ENCODE results near the gene SEC11C. TPM values are rescaled to one million over a fixed set of nuclear protein-coding genes. Genes with fewer than 3 reads are reported as not detected.

SEC11C gene
- total and polyA plus RNA-seq, 2 experiments from 2014 or later = 11.6 to 122 TPM

DNA sequence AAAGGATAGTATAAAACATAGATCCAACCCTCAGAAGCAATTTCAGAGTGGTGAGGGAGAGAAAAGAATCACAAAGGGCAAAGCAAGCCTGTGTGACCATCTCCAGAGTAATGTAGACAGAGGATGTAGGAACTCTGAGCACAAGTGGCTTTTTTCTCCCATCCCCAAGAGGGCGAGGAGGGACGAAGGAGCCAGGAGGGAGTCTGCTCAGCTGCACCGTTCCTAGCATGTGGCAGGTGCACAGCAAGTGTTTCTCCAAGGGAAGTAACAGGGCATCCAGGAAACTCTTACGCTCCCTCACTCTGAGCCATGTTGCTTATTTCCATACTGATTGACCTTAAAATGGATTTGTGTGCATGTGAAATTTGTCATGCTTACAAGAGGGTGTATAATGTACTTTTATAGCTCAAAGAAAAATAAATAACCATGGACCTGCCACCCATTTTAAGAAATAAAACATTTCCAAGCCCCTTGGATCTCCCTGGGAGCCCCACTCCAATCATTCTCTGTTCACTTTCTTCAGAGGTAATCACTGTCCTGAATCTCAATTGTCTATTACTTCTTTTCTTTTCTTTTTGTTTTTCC lies 37.8 kb upstream of the SEC11C start:
- Histone ChIP-seq H3K27ac (no peak overlapping the region), H3K36me3 (no peaks in the 10 kb centered on the region), H3K4me1 (ENCODE audit: low read depth) (no peaks in the 10 kb centered on the region), H3K4me3 (no peak overlapping the region), H3K9me3 (ENCODE audit: low read depth) (no peaks in the 10 kb centered on the region), H3K27me3 (peaks cover 16% of the 10 kb centered on the region)
- DNase-seq (ENCODE audit: low read depth in 1 of 2, low spot score in 1 of 2) = no peak
- TF ChIP-seq, protein P1, sequence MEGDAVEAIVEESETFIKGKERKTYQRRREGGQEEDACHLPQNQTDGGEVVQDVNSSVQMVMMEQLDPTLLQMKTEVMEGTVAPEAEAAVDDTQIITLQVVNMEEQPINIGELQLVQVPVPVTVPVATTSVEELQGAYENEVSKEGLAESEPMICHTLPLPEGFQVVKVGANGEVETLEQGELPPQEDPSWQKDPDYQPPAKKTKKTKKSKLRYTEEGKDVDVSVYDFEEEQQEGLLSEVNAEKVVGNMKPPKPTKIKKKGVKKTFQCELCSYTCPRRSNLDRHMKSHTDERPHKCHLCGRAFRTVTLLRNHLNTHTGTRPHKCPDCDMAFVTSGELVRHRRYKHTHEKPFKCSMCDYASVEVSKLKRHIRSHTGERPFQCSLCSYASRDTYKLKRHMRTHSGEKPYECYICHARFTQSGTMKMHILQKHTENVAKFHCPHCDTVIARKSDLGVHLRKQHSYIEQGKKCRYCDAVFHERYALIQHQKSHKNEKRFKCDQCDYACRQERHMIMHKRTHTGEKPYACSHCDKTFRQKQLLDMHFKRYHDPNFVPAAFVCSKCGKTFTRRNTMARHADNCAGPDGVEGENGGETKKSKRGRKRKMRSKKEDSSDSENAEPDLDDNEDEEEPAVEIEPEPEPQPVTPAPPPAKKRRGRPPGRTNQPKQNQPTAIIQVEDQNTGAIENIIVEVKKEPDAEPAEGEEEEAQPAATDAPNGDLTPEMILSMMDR (IDR thresholded peaks at IDR 0.05; ENCODE audit: low read depth, low read length) = no peak

DNA sequence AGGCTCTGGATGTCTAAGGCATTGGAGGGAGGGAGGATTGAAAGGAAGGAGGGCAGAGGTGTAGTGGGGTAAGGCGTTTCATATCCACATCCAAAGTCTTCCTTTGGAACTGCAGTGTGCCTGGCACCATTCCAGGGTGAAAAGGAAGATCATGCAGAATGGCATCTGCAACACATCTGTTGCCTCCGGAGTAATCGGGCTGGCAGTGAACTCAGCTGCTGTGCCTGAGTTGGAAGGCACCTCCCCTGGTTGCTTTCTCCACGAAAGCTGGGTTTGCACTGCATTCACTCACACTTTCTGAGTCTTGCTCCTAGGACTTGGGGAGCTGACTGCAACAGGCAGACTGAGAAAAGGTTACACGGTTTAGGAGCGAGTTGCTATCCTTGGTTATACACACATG lies 30.3 kb upstream of the SEC11C start:
- DNase-seq (ENCODE audit: low read depth in 1 of 2, low spot score in 1 of 2) = peak in 1 of 2 donors; percentile 20
- H3K4me3 ChIP-seq = no peak overlapping the region
- TF ChIP-seq, protein P1 (IDR thresholded peaks at IDR 0.05; ENCODE audit: low read depth, low read length) = no peak
- peaks cover 33% of the 10 kb centered on the region for H3K27me3 ChIP-seq
- no peaks in the 10 kb centered on the region for H3K4me1 ChIP-seq (ENCODE audit: low read depth)
- no peaks in the 10 kb centered on the region for H3K9me3 ChIP-seq (ENCODE audit: low read depth)
- H3K27ac ChIP-seq = no peak overlapping the region
- H3K36me3 ChIP-seq = no peaks in the 10 kb centered on the region

DNA sequence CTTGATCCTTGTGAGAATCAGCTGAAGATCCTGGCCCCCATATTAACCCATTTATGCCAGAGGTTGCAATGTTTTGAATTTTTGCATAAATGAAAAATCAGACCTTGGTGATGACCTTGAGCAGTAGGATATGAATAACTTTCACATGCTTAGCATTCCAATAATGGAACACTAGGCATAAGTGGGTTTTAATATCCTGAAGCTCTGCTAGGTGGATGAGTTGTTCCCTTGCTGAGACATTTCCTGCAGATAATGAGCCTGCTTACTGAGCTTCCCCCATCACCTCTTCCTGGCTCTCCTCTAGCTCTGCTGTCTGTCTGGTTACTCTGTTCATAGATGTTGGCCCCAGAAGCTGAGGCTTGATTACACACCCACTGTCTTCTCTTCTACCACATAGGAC lies 25.5 kb upstream of the SEC11C start:
- no peaks in the 10 kb centered on the region for H3K4me1 ChIP-seq (ENCODE audit: low read depth)
- no peaks in the 10 kb centered on the region for H3K36me3 ChIP-seq
- H3K27me3 ChIP-seq = peaks cover 36% of the 10 kb centered on the region
- TF ChIP-seq, protein P1 (IDR thresholded peaks at IDR 0.05; ENCODE audit: low read depth, low read length) = no peak
- no peak for DNase-seq (ENCODE audit: low read depth in 1 of 2, low spot score in 1 of 2)
- H3K4me3 ChIP-seq = no peak overlapping the region
- no peak overlapping the region for H3K27ac ChIP-seq
- H3K9me3 ChIP-seq (ENCODE audit: low read depth) = no peaks in the 10 kb centered on the region

DNA sequence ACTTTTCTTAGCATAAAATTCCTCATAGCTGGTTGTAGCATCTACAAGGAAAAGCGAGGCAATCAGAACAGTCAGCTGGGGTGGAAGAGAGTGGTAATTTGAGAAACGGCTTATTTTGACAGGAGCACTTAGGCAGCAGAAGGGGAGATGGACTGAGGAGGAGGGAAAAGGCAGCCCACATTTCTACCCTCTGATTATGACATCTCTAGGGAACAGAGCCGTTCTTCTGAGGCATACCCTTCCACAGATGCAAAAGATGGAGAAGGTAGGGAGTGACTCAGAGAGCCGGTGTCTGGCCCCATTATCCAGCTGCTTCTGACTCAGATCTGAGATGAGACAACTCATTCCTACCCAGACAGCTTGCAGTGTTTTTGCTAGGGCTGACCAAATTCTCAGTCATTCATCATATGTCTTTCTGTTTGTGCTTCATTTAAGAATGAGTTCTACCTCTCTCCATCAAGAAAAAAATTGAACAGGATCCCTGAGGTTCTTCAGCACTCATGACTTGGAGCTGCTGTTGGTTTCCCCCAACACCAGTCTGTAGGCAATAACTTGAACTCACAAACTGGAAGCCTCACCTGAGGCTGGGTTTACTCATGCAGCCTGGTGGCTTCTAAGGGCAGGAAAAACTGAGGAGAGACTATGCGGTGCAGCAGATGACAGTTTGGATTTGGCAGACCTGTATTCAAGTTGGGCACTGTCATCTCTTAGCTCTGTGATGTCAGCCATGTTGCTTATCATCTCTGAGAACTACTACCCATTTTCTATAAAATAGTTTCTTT lies 15.9 kb upstream of the SEC11C start:
- Histone ChIP-seq H3K4me1 (ENCODE audit: low read depth) (no peaks in the 10 kb centered on the region), H3K27me3 (peaks cover 45% of the 10 kb centered on the region), H3K4me3 (no peak overlapping the region), H3K27ac (no peak overlapping the region), H3K9me3 (ENCODE audit: low read depth) (no peaks in the 10 kb centered on the region), H3K36me3 (no peaks in the 10 kb centered on the region)
- DNase-seq (ENCODE audit: low read depth in 1 of 2, low spot score in 1 of 2) = peak in 1 of 2 donors; percentile 60
- TF ChIP-seq, protein P1 (IDR thresholded peaks at IDR 0.05; ENCODE audit: low read depth, low read length) = no peak

DNA sequence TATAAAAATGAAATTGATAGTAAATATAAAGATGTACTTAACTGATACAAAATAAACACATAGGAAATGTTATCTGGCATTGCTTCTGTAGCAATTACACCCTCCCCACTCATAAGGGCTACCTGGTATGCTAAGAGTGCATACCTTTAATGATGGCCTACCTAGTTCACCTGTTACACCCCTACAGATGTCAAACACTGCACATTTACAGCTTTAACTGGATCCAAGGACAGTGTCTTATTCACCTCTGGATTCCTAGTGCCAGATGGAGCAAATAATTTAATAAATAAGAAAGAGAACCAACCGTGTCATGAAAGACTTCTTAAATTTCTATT lies 15.3 kb upstream of the SEC11C start:
- Histone ChIP-seq H3K4me1 (ENCODE audit: low read depth) (no peaks in the 10 kb centered on the region), H3K27me3 (peaks cover 45% of the 10 kb centered on the region), H3K9me3 (ENCODE audit: low read depth) (no peaks in the 10 kb centered on the region), H3K4me3 (no peak overlapping the region), H3K36me3 (no peaks in the 10 kb centered on the region), H3K27ac (no peak overlapping the region)
- no peak for DNase-seq (ENCODE audit: low read depth in 1 of 2, low spot score in 1 of 2)
- TF ChIP-seq, protein P1 (IDR thresholded peaks at IDR 0.05; ENCODE audit: low read depth, low read length) = no peak
